HepG2 (cell line): ENCODE measurements around the gene DTNA. TPM values are rescaled to one million over a fixed set of nuclear protein-coding genes. Genes with fewer than 3 reads are reported as not detected.

Source experiments
- ADNP ChIP-seq: sonication (generic); formaldehyde crosslinking; IDR thresholded peaks from 2 replicates; pipeline ENCODE4 v1.4.0; 2020; ENCODE audit warnings: missing genetic modification reagents
- FLYWCH1 ChIP-seq: sonication (generic); formaldehyde crosslinking; IDR thresholded peaks from 2 replicates; pipeline ENCODE4 v1.8.1; 2023; ENCODE audit warnings: mild to moderate bottlenecking, missing genetic modification reagents
- HOXA5 ChIP-seq: sonication (generic); formaldehyde crosslinking; IDR thresholded peaks from 2 replicates; pipeline ENCODE4 v1.4.0; 2020; ENCODE audit warnings: missing genetic modification reagents
- PTBP1 ChIP-seq: fragments of 200-400 bp; formaldehyde crosslinking; IDR thresholded peaks from 2 replicates; pipeline ENCODE4 v1.6.1; 2018; ENCODE audit warnings: low read length, low read depth; ENCODE audit not compliant: poor library complexity, severe bottlenecking
- SYNCRIP ChIP-seq: fragments of 200-400 bp; formaldehyde crosslinking; IDR thresholded peaks from 2 replicates; pipeline ENCODE4 v1.6.1; 2018; ENCODE audit warnings: mild to moderate bottlenecking, low read depth, low read length; ENCODE audit not compliant: insufficient read depth
- ZNF615 ChIP-seq: sonication (generic); formaldehyde crosslinking; IDR thresholded peaks from 2 replicates; pipeline ENCODE4 v1.5.0; 2020; ENCODE audit warnings: mild to moderate bottlenecking, missing genetic modification reagents, borderline replicate concordance
- polyA plus RNA-seq, 8 experiments: library from polyadenylated mRNA; depleted of rRNA in 3 of 8; stranded (reverse) in 7 of 8; unstranded in 1 of 8; fragments of >200 nt; fragmentation: Illumina TruSeq in 4 of 8; extraction: Trizol in 4 of 8; gene quantifications; 2 replicates each; pipeline versions ENCODE4 v1.2.1 to v1.2.3, GENCODE V29; 2011 to 2016; ENCODE audit warnings: low read depth in 4 of 8, missing spikeins in 1 of 8, mixed read lengths in 1 of 8; ENCODE audit not compliant: insufficient read depth in 1 of 8
- total RNA-seq, 5 experiments: library from RNA; depleted of rRNA; stranded (reverse); fragments of >200 nt; fragmentation: Illumina TruSeq; extraction: Trizol; gene quantifications; 2 replicates each; pipeline ENCODE4 v1.2.3, GENCODE V29; 2016; ENCODE audit warnings: low read depth in 1 of 5
- TF ChIP-seq, protein P1 (sequence below): sonication (generic); formaldehyde crosslinking; IDR thresholded peaks from 2 replicates; pipeline ENCODE4 v1.5.0; 2020; ENCODE audit warnings: mild to moderate bottlenecking, missing genetic modification reagents, borderline replicate concordance
- TF ChIP-seq, protein P2 (sequence below): sonication (generic); formaldehyde crosslinking; IDR thresholded peaks from 2 replicates; pipeline ENCODE4 v1.4.0; 2020; ENCODE audit warnings: mild to moderate bottlenecking, missing genetic modification reagents
- TF ChIP-seq, protein P3 (sequence below): sonication (generic); formaldehyde crosslinking; IDR thresholded peaks from 2 replicates; pipeline ENCODE4 v1.5.0; 2020; ENCODE audit warnings: missing genetic modification reagents

DTNA gene
- total and polyA plus RNA-seq, 2 of the 13 experiments (the other 11 are each of a cell fraction or from before 2014, with no cell fraction given), result 8.5 to 29.0 TPM

DNA sequence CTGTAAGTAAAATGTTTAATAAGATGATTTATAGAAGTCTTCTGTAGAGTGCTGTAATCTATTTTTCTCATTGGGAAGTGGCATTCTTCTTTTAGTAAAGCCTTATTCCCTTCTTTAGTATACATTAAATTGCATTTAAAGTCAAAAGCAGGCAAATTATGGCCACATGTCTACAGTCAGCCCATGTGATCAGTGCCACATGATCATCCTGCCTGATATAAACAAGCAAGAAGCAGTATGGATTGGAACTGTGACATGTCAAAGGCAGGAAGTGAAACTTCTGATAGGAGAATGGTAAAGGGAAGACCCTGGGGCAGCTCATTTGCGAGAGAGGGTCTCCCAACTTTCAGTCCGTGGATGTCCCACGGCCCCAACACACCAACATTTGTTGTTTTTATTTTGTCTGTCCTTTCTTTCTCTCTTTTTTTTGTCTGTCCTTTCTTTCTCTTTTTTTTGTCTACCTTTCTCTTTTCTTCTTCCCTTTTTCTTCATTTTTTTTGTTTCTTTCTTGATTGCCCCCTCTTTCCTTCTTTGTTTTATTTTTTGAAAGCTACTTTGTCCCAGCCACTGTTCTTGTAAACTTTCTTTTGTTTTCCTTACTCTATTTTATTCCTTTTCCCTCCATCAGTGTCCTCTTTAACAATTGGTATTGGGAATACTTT, 154.9 kb downstream of the DTNA start (continued):
- TF ChIP-seq, protein P1, sequence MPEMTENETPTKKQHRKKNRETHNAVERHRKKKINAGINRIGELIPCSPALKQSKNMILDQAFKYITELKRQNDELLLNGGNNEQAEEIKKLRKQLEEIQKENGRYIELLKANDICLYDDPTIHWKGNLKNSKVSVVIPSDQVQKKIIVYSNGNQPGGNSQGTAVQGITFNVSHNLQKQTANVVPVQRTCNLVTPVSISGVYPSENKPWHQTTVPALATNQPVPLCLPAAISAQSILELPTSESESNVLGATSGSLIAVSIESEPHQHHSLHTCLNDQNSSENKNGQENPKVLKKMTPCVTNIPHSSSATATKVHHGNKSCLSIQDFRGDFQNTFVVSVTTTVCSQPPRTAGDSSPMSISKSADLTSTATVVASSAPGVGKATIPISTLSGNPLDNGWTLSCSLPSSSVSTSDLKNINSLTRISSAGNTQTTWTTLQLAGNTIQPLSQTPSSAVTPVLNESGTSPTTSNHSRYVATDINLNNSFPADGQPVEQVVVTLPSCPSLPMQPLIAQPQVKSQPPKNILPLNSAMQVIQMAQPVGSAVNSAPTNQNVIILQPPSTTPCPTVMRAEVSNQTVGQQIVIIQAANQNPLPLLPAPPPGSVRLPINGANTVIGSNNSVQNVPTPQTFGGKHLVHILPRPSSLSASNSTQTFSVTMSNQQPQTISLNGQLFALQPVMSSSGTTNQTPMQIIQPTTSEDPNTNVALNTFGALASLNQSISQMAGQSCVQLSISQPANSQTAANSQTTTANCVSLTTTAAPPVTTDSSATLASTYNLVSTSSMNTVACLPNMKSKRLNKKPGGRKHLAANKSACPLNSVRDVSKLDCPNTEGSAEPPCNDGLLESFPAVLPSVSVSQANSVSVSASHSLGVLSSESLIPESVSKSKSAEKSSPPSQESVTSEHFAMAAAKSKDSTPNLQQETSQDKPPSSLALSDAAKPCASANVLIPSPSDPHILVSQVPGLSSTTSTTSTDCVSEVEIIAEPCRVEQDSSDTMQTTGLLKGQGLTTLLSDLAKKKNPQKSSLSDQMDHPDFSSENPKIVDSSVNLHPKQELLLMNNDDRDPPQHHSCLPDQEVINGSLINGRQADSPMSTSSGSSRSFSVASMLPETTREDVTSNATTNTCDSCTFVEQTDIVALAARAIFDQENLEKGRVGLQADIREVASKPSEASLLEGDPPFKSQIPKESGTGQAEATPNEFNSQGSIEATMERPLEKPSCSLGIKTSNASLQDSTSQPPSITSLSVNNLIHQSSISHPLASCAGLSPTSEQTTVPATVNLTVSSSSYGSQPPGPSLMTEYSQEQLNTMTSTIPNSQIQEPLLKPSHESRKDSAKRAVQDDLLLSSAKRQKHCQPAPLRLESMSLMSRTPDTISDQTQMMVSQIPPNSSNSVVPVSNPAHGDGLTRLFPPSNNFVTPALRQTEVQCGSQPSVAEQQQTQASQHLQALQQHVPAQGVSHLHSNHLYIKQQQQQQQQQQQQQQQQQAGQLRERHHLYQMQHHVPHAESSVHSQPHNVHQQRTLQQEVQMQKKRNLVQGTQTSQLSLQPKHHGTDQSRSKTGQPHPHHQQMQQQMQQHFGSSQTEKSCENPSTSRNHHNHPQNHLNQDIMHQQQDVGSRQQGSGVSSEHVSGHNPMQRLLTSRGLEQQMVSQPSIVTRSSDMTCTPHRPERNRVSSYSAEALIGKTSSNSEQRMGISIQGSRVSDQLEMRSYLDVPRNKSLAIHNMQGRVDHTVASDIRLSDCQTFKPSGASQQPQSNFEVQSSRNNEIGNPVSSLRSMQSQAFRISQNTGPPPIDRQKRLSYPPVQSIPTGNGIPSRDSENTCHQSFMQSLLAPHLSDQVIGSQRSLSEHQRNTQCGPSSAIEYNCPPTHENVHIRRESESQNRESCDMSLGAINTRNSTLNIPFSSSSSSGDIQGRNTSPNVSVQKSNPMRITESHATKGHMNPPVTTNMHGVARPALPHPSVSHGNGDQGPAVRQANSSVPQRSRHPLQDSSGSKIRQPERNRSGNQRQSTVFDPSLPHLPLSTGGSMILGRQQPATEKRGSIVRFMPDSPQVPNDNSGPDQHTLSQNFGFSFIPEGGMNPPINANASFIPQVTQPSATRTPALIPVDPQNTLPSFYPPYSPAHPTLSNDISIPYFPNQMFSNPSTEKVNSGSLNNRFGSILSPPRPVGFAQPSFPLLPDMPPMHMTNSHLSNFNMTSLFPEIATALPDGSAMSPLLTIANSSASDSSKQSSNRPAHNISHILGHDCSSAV (CRISPR knock-in tag), result no peak
- no peak for TF ChIP-seq PTBP1
- TF ChIP-seq, protein P2, sequence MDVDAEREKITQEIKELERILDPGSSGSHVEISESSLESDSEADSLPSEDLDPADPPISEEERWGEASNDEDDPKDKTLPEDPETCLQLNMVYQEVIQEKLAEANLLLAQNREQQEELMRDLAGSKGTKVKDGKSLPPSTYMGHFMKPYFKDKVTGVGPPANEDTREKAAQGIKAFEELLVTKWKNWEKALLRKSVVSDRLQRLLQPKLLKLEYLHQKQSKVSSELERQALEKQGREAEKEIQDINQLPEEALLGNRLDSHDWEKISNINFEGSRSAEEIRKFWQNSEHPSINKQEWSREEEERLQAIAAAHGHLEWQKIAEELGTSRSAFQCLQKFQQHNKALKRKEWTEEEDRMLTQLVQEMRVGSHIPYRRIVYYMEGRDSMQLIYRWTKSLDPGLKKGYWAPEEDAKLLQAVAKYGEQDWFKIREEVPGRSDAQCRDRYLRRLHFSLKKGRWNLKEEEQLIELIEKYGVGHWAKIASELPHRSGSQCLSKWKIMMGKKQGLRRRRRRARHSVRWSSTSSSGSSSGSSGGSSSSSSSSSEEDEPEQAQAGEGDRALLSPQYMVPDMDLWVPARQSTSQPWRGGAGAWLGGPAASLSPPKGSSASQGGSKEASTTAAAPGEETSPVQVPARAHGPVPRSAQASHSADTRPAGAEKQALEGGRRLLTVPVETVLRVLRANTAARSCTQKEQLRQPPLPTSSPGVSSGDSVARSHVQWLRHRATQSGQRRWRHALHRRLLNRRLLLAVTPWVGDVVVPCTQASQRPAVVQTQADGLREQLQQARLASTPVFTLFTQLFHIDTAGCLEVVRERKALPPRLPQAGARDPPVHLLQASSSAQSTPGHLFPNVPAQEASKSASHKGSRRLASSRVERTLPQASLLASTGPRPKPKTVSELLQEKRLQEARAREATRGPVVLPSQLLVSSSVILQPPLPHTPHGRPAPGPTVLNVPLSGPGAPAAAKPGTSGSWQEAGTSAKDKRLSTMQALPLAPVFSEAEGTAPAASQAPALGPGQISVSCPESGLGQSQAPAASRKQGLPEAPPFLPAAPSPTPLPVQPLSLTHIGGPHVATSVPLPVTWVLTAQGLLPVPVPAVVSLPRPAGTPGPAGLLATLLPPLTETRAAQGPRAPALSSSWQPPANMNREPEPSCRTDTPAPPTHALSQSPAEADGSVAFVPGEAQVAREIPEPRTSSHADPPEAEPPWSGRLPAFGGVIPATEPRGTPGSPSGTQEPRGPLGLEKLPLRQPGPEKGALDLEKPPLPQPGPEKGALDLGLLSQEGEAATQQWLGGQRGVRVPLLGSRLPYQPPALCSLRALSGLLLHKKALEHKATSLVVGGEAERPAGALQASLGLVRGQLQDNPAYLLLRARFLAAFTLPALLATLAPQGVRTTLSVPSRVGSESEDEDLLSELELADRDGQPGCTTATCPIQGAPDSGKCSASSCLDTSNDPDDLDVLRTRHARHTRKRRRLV (CRISPR knock-in tag), result no peak
- TF ChIP-seq ADNP (CRISPR knock-in tag), result no peak
- TF ChIP-seq HOXA5 (CRISPR knock-in tag), result no peak
- no peak for TF ChIP-seq SYNCRIP
- no peak for TF ChIP-seq ZNF615
- TF ChIP-seq, protein P3, sequence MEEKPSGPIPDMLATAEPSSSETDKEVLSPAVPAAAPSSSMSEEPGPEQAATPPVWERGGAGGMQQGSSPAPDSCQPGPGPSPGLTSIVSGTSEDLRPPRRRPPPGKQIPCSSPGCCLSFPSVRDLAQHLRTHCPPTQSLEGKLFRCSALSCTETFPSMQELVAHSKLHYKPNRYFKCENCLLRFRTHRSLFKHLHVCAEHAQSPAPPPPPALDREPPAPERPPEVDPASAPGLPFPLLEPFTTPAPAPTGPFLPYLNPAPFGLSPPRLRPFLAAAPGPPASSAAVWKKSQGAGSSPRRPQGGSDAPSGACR, result no peak
- no peak for TF ChIP-seq FLYWCH1 (CRISPR knock-in tag)
